IMR-90 (cell line): ENCODE measurements around the gene BCKDK. TPM values are rescaled to one million over a fixed set of nuclear protein-coding genes. Genes with fewer than 3 reads are reported as not detected.

ENCODE experiments used
- ATAC-seq: fragments of 200-7000 bp; cut with Tn5 transposase; 2 replicates; pipeline ENCODE4 v1.9.1; 2020; ENCODE audit warnings: low read depth, mild to moderate bottlenecking, moderate library complexity
- BruUV-seq: library from RNA; stranded (reverse); fragments of 400-500 nt; replicated peaks from 2 replicates; lab custom pipeline; 2021; lab: Mats Ljungman, UMichigan
- CTCF ChIA-PET: fragments of 300-600 bp; formaldehyde crosslinking; extraction: SDS; loops from one replicate; lab custom pipeline; 2021; ENCODE audit warnings: antibody characterized with exemption; lab: Yijun Ruan, JAX
- POLR2A ChIA-PET: fragments of 300-600 bp; sonication (Branson Sonifier 250); formaldehyde crosslinking; loops from one replicate; lab custom pipeline; 2022; ENCODE audit warnings: antibody characterized with exemption; ENCODE audit not compliant: unreplicated experiment; lab: Charles Lee
- DNase-seq: peaks from one replicate; pipeline ENCODE4 v3.0.0; 2013
- H2AFZ ChIP-seq: replicated peaks from 2 replicates; pipeline ENCODE3; 2013; ENCODE audit warnings: low read length, mild to moderate bottlenecking; ENCODE audit not compliant: poor library complexity
- H2AK5ac ChIP-seq: 2 replicates; pipeline ENCODE4 v1.6.1; 2013; ENCODE audit warnings: low read depth, low read length, inconsistent platforms
- H2AK9ac ChIP-seq: replicated peaks from 2 replicates; pipeline ENCODE3; 2013; ENCODE audit warnings: mild to moderate bottlenecking, low read depth, low read length, moderate library complexity; ENCODE audit not compliant: poor library complexity
- H2BK120ac ChIP-seq: 2 replicates; pipeline ENCODE4 v1.6.1; 2013; ENCODE audit warnings: low read depth, low read length, inconsistent platforms
- H2BK15ac ChIP-seq: 3 replicates; pipeline ENCODE4 v1.6.1; 2013; ENCODE audit warnings: low read depth, low read length, inconsistent platforms
- H2BK20ac ChIP-seq: 2 replicates; pipeline ENCODE4 v1.6.1; 2013; ENCODE audit warnings: low read depth, mild to moderate bottlenecking, inconsistent platforms, low read length, moderate library complexity
- H2BK5ac ChIP-seq: 2 replicates; pipeline ENCODE4 v1.6.1; 2013; ENCODE audit warnings: mild to moderate bottlenecking, low read depth, low read length, inconsistent platforms; ENCODE audit not compliant: poor library complexity, severe bottlenecking
- H3K14ac ChIP-seq: replicated peaks from 2 replicates; pipeline ENCODE4 v1.6.1; 2013; ENCODE audit warnings: low read depth, low read length, inconsistent platforms
- H3K18ac ChIP-seq: 2 replicates; pipeline ENCODE4 v1.6.1; 2013; ENCODE audit warnings: low read depth, low read length, control low read depth
- H3K23ac ChIP-seq: 2 replicates; pipeline ENCODE4 v1.6.1; 2013; ENCODE audit warnings: low read depth, low read length, inconsistent platforms
- H3K27ac ChIP-seq: 2 replicates; pipeline ENCODE4 v1.5.1; 2013; ENCODE audit warnings: mild to moderate bottlenecking, control low read depth, low read length; ENCODE audit not compliant: insufficient read depth
- H3K27me3 ChIP-seq: 2 replicates; pipeline ENCODE4 v1.6.1; 2013; ENCODE audit warnings: low read length; ENCODE audit not compliant: control insufficient read depth, insufficient read depth
- H3K36me3 ChIP-seq: 2 replicates; pipeline ENCODE4 v1.6.1; 2013; ENCODE audit warnings: low read length, mixed read lengths; ENCODE audit not compliant: control insufficient read depth, insufficient read depth
- H3K4ac ChIP-seq: 2 replicates; pipeline ENCODE4 v1.6.1; 2013; ENCODE audit warnings: low read depth, low read length, inconsistent platforms
- H3K4me1 ChIP-seq: 2 replicates; pipeline ENCODE4 v1.6.1; 2013; ENCODE audit warnings: low read length, mixed read lengths; ENCODE audit not compliant: control insufficient read depth, insufficient read depth
- H3K4me2 ChIP-seq: 2 replicates; pipeline ENCODE4 v1.6.1; 2013; ENCODE audit warnings: low read depth, mild to moderate bottlenecking, control low read depth, low read length, moderate library complexity
- H3K4me3 ChIP-seq: 2 replicates; pipeline ENCODE4 v1.5.1; 2013; ENCODE audit warnings: low read depth, mild to moderate bottlenecking, control low read depth, low read length, moderate library complexity; ENCODE audit not compliant: insufficient read depth
- H3K56ac ChIP-seq: 2 replicates; pipeline ENCODE4 v1.6.1; 2013; ENCODE audit warnings: low read length, inconsistent platforms; ENCODE audit not compliant: insufficient read depth; ENCODE audit errors: extremely low read depth
- H3K79me1 ChIP-seq, 2 experiments: 2 replicates each; pipeline ENCODE4 v1.6.1; 2013; ENCODE audit warnings: low read length in 2 of 2, inconsistent platforms in 1 of 2, low read depth in 1 of 2
- H3K9ac ChIP-seq: 2 replicates; pipeline ENCODE4 v1.6.1; 2013; ENCODE audit warnings: low read depth, low read length, control low read depth
- H3K9me1 ChIP-seq: 2 replicates; pipeline ENCODE4 v1.6.1; 2013; ENCODE audit warnings: low read length, inconsistent platforms; ENCODE audit not compliant: insufficient read depth
- H3K9me3 ChIP-seq: 2 replicates; pipeline ENCODE4 v1.6.1; 2013; ENCODE audit warnings: low read length; ENCODE audit not compliant: control insufficient read depth, insufficient read depth
- H4K20me1 ChIP-seq: 2 replicates; pipeline ENCODE4 v1.6.1; 2013; ENCODE audit warnings: low read length, inconsistent platforms; ENCODE audit not compliant: insufficient read depth
- H4K5ac ChIP-seq: 2 replicates; pipeline ENCODE4 v1.6.1; 2013; ENCODE audit warnings: mild to moderate bottlenecking, low read depth, low read length, control low read depth
- H4K8ac ChIP-seq, 2 experiments: 2 replicates each; pipeline ENCODE4 v1.6.1; 2013; ENCODE audit warnings: low read depth in 2 of 2, low read length in 2 of 2, control low read depth in 1 of 2, inconsistent platforms in 1 of 2
- H4K91ac ChIP-seq: 2 replicates; pipeline ENCODE4 v1.6.1; 2013; ENCODE audit warnings: low read depth, low read length, inconsistent platforms; ENCODE audit not compliant: insufficient read depth
- BHLHE40 ChIP-seq: fragments of 150-350 bp; IDR thresholded peaks from 2 replicates; pipeline ENCODE4 v1.6.1; 2016; ENCODE audit warnings: mild to moderate bottlenecking, low read depth, low read length
- CEBPB ChIP-seq: IDR thresholded peaks from 2 replicates; pipeline ENCODE4 v1.6.1; 2012; ENCODE audit warnings: low read depth, low read length, improper control_type of control experiment
- CHD1 ChIP-seq: IDR thresholded peaks from 2 replicates; pipeline ENCODE4 v1.6.1; 2012; ENCODE audit warnings: low read depth, low read length, improper control_type of control experiment
- CTCF ChIP-seq: conservative IDR thresholded peaks from 2 replicates; pipeline ENCODE4 v1.5.1; 2012; ENCODE audit warnings: mild to moderate bottlenecking, low read depth, low read length, improper control_type of control experiment
- ELK1 ChIP-seq: fragments of 150-350 bp; IDR thresholded peaks from 2 replicates; pipeline ENCODE4 v1.6.1; 2016; ENCODE audit warnings: low read depth, mild to moderate bottlenecking, low read length, moderate library complexity, borderline replicate concordance
- FOS ChIP-seq: fragments of 150-350 bp; IDR thresholded peaks from 2 replicates; pipeline ENCODE4 v1.6.1; 2016; ENCODE audit warnings: low read depth, low read length
- MAFK ChIP-seq: IDR thresholded peaks from 2 replicates; pipeline ENCODE4 v1.6.1; 2012; ENCODE audit warnings: low read depth, low read length, improper control_type of control experiment
- MAZ ChIP-seq: IDR thresholded peaks from 2 replicates; pipeline ENCODE4 v1.6.1; 2012; ENCODE audit warnings: low read depth, mild to moderate bottlenecking, low read length, improper control_type of control experiment, moderate library complexity, borderline replicate concordance
- NFE2L2 ChIP-seq: fragments of 150-350 bp; IDR thresholded peaks from 2 replicates; pipeline ENCODE4 v1.6.1; 2016; ENCODE audit warnings: low read depth, mild to moderate bottlenecking, low read length
- RAD21 ChIP-seq: IDR thresholded peaks from 2 replicates; pipeline ENCODE4 v1.6.1; 2012; ENCODE audit warnings: low read length, improper control_type of control experiment
- RCOR1 ChIP-seq: IDR thresholded peaks from 2 replicates; pipeline ENCODE4 v1.6.1; 2012; ENCODE audit warnings: mild to moderate bottlenecking, low read length, improper control_type of control experiment; ENCODE audit not compliant: insufficient replicate concordance
- RFX5 ChIP-seq: IDR thresholded peaks from 2 replicates; pipeline ENCODE4 v1.8.0; 2012; ENCODE audit warnings: low read depth, mild to moderate bottlenecking, low read length, moderate library complexity
- SMC3 ChIP-seq: fragments of 150-350 bp; IDR thresholded peaks from 2 replicates; pipeline ENCODE4 v1.6.1; 2016; ENCODE audit warnings: low read depth, mild to moderate bottlenecking, antibody characterized with exemption, low read length, moderate library complexity
- USF2 ChIP-seq: fragments of 150-350 bp; IDR thresholded peaks from 2 replicates; pipeline ENCODE4 v1.6.1; 2017; ENCODE audit warnings: mild to moderate bottlenecking, antibody characterized with exemption, low read length, low read depth
- WGBS, 2 experiments: methylation state at CpG; one replicate each; pipeline versions ENCODE4 v1.1.5 to v1.1.7; 2013; ENCODE audit warnings: missing lambda C conversion rate in 2 of 2; ENCODE audit not compliant: insufficient read length in 1 of 2; ENCODE audit errors: extremely low coverage in 2 of 2; 5-methylcytosine and 5-hydroxymethylcytosine counted together
- dilution Hi-C: fragments of 300-500 bp; cut with HindIII; formaldehyde crosslinking; loops from one replicate; pipeline ENCODE4 v1.14.3; 2018; ENCODE audit warnings: low sequenced_read_pairs; ENCODE audit not compliant: unreplicated experiment
- in situ Hi-C: fragments of 300-500 bp; cut with MboI; formaldehyde crosslinking; loops from 3 replicates; pipeline ENCODE4 v1.14.3; 2019; ENCODE audit warnings: low sequenced_read_pairs, inconsistent platforms, mixed read lengths
- intact Hi-C: fragments of 100-400 bp; cut with micrococcal nuclease; formaldehyde crosslinking; loops from 2 replicates; pipeline ENCODE4 v1.10.0; 2022
- polyA plus RNA-seq, 3 experiments: library from polyadenylated mRNA; depleted of rRNA; stranded (reverse); fragments of >200 nt; gene quantifications; 2 replicates each; pipeline ENCODE4 v1.2.3, GENCODE V29; 2012; ENCODE audit warnings: low replicate concordance in 1 of 3
- total RNA-seq: library from RNA; depleted of rRNA; stranded (reverse); fragments of >200 nt; gene quantifications from 2 replicates; pipeline ENCODE4 v1.2.3, GENCODE V29; 2012

The BCKDK gene
- total and polyA plus RNA-seq, 2 of the 4 experiments (the other 2 are of a cell fraction), result 26.0 to 79.3 TPM

- no peak overlapping the region for H3K4me3 ChIP-seq
- intact Hi-C loops, result no loop called here
- no peak overlapping the region for H3K14ac ChIP-seq
- H3K4me1 ChIP-seq, result no peaks in the 10 kb centered on the region
- no peaks in the 10 kb centered on the region for H3K27me3 ChIP-seq
- dilution Hi-C loops, result no loop called here
- H2AK5ac ChIP-seq, result no peak overlapping the region
- H3K27ac ChIP-seq, result no peak overlapping the region
- no peak overlapping the region for H2BK120ac ChIP-seq
- no peak overlapping the region for H3K23ac ChIP-seq
- H3K4me2 ChIP-seq, result no peak overlapping the region
- H3K79me1 ChIP-seq, result peaks cover 14 to 54% of the 10 kb centered on the region in 2 experiments
- no peak overlapping the region for H3K9ac ChIP-seq
- H4K91ac ChIP-seq, result no peak overlapping the region
- H3K4ac ChIP-seq, result no peak overlapping the region
- POLR2A ChIA-PET, result interaction anchor here (0.6 kb wide), 1 partner anchor 275 kb away, joined by 9 read pairs; no protein-coding TSS in a partner anchor
- CTCF ChIA-PET, result no interaction called here
- peaks cover 81% of the 10 kb centered on the region for H3K36me3 ChIP-seq
- no peak overlapping the region for H2AFZ ChIP-seq
- DNase-seq (no peak), ATAC-seq (no peak)
- no TSS peak for BruUV-seq
- in situ Hi-C loops, result loop anchor here (10.0 kb wide), 1 partner anchor 97 kb away; the partner anchor contains the start of gene HSD3B7
- 89% methylated on average over 15 of the region's 26 CpGs; no CpG with 5 or more reads in 1 of the 2 experiments for WGBS, 2 experiments
- peaks cover 21% of the 10 kb centered on the region for H4K20me1 ChIP-seq
- no peak overlapping the region for H2BK5ac ChIP-seq
- H3K9me1 ChIP-seq, result peaks cover 3% of the 10 kb centered on the region; the same call in 1 of the 2 replicates
- H2AK9ac ChIP-seq, result no peak overlapping the region
- no peak overlapping the region for H3K56ac ChIP-seq
- H4K5ac ChIP-seq, result no peak overlapping the region
- no peak overlapping the region for H2BK20ac ChIP-seq
- no peak overlapping the region for H3K18ac ChIP-seq
- H4K8ac ChIP-seq, result no peak overlapping the region
- no peaks in the 10 kb centered on the region for H3K9me3 ChIP-seq
- no peak overlapping the region for H2BK15ac ChIP-seq
- TF ChIP-seq USF2 (no peak), CTCF (no peak), NFE2L2 (no peak), MAZ (no peak), SMC3 (no peak), CHD1 (no peak), ELK1 (no peak), FOS (no peak), RAD21 (no peak), CEBPB (no peak), RFX5 (no peak), BHLHE40 (no peak), MAFK (no peak), RCOR1 (no peak)
Measured at GRCh38 chr16:31081428-31082351, 26.5 kb upstream of the BCKDK start.
